GM08714 (cell line): Measurements from ENCODE around the gene C16orf96.

Experiments used
- H3K4me3 ChIP-seq: fragments of 200-500 bp; sonication (Bioruptor generic); 2 replicates; pipeline ENCODE4 v1.5.1; 2014; ENCODE audit warnings: mild to moderate bottlenecking, low read length, inconsistent platforms
- ZNF274 ChIP-seq: IDR thresholded peaks from 2 replicates; pipeline ENCODE4 v1.6.1; 2012; ENCODE audit warnings: mild to moderate bottlenecking, low read depth, low read length

Gene C16orf96

DNA sequence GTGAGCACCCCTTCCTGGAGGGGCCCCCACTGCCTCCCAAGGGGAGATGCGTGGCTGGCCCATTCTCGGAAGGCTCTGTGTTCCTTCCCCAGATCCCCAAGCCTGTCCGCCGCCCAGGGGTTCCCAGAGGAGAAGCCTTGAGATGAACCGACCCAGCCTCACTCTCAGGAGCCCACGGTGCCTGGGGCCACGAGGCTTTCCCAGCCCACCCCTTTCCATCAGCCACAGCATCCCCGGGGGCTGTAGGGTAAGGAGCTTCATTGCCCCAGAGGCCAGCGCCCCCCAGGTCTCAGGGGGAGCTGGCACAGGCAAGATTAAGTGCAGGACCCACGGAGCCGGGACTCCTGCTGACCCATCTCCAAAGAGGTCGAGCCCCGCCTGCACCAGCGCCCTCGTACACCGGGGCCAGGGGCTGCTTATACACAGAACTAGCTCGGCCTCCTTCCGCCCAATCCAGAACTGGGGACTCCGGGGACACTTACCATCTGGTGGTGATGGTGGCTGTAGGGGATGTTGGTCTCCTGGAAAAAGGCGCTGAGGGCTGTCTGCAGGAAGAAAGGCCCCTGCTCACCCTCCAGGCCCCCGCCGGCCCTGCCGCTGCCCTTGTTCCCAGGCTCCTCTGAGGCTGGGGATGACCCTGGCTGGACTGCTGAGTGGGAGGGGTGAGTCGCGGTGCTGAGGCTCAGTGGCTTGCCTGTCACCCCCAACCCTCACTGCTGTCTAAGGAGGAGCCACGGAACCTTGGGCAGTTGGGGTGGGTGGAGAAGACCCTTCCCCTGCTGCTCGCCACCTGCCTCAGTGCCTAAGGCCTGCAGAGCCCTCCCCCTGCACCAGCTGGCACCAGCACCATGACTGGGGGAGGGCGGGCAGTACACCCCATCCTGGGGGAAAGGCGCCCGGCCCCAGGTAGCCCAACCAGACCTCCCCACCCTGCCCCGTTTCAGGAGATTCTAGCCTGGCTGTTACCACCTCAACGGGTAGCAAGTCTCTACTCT lies 54.2 kb downstream of the C16orf96 start:
- no peak for TF ChIP-seq ZNF274
- H3K4me3 ChIP-seq: no peak overlapping the region

DNA sequence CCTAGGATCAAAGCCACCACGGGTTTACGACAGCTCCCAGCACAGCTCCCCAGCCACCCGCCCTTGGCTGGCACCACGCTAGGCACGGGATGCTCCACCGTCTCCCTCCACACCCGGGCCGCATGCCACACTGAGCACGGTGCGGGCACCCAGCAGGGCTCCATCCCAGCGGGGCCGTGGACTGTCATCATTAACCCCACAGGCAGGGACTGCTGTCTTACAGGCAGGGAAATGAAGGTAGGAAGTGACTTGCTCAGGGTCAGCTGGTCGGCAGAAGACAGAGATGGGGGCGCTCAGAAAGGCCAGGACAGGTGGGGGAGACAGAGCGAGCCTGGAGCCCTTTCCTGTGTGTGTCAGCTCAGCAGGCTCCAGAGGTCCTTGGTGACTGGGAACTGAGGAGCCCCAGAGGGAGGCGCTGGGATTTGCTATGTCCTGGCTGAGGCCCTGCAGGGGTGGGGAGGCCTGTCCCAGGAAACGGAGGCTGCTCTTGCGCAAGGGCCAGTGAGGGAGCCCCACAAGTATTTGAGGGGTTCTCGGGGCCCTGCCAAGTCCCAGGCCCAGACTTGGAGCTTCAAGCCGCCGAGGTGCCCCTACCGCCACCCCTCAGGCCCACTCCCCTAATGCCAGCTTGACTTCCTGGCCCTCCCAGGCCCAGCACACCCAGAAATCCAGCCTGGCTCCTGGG lies 55.3 kb downstream of the C16orf96 start:
- no peak overlapping the region for H3K4me3 ChIP-seq
- no peak for TF ChIP-seq ZNF274

DNA sequence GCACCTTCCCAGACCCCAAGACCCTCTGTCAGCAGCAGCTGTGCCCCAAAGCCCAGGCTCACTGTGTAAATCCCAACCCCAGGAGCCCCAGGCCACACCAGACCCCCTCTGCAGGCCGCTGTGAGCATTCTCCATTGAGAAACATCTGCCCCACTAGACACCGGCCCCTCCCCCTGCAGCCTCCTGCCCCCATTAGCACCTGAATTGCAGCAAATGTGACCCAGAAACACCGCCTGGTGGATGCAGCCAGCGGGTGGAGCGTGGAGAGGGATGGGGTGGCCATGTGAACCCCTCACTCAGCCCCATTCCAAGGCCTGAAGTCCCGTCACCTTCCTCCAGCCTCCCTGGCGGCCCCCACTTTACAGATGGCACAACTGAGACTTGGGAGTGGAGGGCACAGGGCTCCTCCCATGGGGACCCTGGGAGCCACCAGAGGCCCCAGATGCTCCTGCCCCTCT lies 56.4 kb downstream of the C16orf96 start:
- H3K4me3 ChIP-seq: no peak overlapping the region
- no peak for TF ChIP-seq ZNF274

DNA sequence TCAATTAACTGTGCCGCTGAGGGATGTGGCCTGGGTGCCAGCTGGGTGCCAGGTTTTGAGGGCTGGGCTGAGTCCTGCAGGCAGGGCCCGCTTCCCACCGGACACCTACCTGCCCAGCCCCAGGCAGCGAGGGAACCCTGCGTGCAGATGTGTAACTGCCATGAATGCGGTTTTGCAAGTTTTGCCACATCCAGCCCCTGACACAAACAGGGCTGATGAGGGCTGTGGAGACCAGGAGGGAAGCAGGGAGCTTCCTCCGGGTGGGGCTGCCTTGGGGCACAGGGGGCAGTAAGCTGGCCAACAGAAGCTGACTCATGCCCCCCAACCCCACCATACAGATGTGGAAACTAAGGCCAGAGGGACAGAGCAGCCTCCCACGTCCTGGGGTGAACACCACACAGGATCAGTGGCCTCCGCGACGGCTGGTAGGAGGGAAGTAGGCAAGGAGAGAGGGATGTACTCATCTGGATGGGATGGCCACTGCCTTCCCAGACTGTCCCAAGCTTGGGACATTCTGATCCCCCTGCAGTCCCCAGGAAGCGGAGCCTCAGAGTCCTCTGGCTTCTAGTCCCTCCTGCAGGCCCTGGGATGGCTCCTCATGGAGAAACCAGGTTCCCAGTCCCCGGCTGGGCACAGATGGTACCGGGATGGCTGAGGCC lies 57.0 kb downstream of the C16orf96 start:
- peak overlapping the region; percentile 86 for H3K4me3 ChIP-seq
- TF ChIP-seq ZNF274: no peak

DNA sequence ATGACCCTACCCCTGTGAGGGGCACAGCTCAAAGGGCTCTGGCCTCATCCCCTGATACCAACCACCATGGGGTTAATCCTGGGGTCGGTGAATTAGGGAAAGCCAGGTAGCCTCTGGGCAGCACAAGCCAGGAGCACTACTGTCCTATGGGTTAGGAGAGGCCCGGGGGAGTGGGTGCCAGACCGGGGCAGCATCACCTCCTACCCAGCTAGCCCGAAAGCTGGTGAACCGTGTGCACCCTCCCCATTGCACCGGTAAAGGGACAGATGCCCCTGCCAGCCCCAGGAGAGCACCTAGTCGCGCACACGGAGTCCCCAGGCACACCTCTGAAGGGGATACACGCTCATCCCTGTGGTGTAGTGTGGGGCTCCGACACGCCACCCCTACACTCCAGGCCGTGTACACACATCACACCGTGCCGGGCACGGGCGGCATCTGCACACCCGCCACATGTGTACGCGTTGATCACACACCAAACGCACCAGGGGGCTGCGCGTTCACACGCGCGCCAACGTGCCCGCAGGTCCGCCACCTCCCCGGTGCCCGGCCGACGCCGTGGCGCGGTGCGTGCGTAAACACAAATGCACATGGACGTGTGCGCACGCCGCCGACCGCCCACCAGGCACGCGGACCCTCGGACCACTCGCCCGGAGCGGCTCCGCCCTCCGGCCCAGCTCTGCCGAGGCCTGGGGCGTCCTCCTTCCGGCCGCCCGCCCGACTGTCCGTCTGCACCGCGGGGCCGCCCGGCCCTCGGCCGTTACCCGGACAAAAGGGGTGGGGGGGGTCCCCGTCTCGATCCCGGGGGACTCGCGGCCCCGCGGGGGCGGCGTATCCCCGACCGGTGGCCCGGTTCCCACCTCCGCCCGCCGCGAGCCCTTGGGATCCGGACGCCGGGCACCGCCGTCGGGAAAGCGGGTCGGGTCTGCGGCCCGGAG lies 57.8 kb downstream of the C16orf96 start:
- no peak for TF ChIP-seq ZNF274
- peak overlapping the region; percentile 86 for H3K4me3 ChIP-seq

DNA sequence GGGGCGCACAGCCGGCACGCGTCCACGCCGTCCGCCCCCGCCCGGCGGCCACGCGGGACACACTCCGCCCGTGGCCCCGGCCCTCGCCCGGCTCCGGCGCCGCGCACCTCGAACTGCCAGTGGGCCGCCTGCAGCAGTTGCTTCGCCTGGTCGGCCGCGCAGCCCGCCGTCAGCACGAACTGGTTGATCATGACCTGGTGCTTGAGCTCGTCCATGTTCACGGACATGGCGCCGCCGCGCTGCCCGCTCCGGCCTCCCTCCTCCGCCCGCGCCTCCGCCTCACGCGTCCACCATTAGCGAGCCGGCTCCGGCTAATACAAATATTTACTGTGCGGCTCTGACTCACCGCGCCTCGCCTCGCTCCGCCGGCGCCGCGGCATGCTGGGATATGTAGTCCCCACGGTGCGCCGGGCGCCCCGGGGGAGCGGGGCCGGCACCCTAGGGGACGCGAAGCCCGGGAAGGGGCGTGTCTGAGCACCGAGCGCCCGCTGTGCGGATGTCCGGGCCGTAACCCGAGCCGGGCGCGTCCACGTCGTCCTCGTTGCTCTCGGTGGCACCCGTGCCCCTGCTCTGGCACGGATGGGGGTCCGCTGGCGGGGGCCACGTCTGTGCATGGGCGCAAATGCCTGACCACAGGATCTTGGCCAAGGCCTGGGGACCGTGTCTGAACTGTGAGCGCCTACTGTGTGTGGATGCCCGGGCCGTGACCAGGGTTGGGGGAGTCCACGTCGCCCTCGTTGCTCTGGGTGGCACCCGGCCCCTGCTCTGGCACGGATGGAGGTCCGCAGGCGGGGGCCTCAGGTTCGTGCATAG lies 58.6 kb downstream of the C16orf96 start, which contains the start of gene UBALD1:
UBALD1 (minus strand) TSS at position 318 of the 813 bp plus-strand sequence; CDS start at position 227, 91 bp downstream.
- H3K4me3 ChIP-seq: peak within 1 kb of the TSS; percentile 86
- TF ChIP-seq ZNF274: no peak

DNA sequence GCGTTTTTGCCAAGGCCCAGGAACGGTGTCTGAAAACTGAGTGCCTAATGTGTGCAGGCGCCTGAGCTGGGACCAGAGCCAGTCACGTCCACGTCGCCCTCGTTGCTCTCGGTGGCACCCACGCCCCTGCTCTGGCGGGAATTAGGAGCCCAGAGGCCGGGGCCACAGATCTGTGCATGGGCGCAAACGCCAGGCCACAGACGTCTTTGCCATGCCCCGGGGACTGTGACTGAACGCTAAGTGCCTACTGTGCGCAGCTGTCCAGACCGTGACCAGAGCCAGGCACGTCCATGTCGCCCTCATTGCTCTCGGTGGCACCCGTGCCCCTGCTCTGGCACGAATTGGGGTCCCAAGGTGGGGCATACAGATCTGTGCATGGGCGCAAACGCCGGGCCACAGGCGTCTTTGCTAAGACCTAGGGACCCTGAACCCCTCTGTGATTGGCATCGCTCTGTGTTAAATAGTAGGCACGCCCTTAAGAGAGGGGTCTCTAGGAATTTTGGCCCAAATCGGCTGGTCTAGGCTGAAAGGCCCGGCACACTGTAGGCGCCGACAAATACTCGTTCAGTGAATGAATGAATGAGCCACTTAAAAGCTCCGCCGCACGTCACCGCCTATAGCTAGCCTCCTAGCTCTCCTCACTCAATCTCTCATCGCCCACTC lies 59.4 kb downstream of the C16orf96 start:
- H3K4me3 ChIP-seq: peak overlapping the region; percentile 86; the same call in 1 of the 2 replicates
- TF ChIP-seq ZNF274: no peak

DNA sequence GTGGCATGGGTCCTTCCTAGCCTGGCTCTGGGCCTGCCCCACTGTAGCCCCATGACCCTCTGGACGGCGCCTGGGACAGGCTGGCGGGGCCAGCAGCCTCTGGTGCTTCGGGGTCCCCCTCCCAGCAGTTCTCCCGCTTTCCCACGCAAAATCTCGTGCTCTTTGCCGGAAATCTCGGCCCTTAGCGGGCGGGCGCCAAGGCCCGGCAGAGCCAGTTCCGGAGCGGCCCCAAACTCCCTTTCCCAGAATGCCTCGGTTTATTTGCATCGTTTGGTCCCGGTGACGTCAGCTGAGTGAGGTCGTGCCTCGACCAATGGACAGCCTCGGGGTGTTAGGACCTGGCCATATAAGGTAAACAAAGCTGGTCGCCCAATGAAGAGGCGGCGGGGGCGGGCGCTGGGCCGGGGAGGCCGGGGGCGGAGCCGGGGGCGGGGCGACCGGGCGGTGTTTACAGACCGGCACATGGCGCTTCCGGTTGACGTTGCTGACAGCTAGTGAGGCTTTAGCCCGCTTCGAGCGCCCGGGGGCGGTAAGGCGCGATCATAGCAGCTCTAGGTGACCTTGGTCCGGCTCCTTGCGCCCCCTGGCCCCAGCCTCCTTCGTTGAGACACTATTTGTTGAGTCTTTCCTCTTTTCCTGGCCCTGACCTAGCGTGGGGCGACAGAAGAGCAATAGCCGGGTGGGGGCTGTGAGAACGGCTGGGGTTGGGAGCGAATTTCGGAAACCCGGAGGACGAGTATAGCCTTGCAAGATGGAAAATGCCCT lies 60.1 kb downstream of the C16orf96 start:
- TF ChIP-seq ZNF274: no peak
- peak overlapping the region; percentile 72; the same call in 1 of the 2 replicates for H3K4me3 ChIP-seq

DNA sequence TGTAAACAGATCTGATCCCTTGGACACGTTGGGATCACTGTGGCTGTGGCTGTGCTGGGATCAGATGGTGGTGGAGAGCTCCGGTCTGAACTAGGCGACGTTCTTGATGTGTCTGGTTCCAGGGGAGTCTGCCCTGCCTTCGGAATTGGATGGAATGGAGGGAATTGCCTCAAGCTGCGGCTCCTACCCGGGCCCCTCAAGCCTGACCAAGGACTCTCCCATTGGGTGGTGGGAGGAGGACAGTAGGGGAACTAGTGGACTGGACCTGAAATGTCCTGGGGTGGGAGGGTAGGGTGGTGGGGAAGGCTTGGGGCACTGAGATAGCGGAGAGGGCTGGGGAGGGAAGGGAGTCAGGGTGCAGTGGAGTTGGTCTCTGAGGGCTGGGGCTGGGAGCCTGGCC lies 61.7 kb downstream of the C16orf96 start:
- no peak for TF ChIP-seq ZNF274

DNA sequence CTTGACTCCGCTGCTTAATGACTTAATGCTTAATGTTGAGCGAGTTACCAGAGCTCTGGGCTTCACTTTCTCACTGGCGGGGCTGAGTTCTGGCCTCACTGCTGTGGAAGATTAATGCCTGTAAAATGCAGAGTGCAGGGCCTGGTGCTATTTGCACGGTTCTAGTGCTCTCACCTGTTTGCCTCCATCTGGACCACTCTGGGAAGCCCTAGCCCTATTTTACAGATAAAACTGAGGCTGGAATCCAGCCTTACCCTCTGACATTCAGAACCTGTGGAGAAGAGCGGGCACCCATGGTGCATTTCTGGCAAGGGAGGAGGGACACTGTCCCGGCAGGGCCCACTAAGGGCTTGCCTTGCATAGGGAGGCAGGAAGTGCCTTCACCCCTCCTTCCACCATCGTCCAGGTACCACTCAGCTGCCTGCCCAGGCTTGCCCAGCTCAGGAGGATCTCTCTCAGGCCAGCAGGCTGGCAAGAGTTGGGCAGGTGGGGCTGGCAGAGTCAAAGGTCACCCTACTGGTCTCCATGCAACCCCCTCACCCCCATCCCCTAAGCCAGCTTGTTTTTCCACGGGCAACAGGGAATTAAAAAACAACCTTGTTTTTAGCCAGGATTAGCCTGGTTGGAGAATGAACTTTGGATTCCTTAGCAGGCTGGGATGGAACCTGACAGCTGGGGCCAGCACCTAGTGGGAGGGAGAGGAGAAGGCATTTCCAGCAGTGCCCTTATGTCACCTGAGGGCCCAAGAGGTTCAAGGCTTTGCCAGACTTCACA lies 62.7 kb downstream of the C16orf96 start:
- no peak for TF ChIP-seq ZNF274
- H3K4me3 ChIP-seq: no peak overlapping the region

More for the DNA sequence above, 61.7 kb downstream of the C16orf96 start:
- no peak overlapping the region for H3K4me3 ChIP-seq
